22Rv1 (cell line): ENCODE data around the gene PDSS1.

Experiments used
- CTCF ChIP-seq: fragments of 450-650 bp; IDR thresholded peaks from 2 replicates; pipeline ENCODE4 v1.5.1; 2017; ENCODE audit warnings: mild to moderate bottlenecking
- ZFX ChIP-seq: fragments of 450-650 bp; IDR thresholded peaks from 2 replicates; pipeline ENCODE4 v1.6.1; 2017; ENCODE audit warnings: antibody characterized with exemption, borderline replicate concordance

GRCh38 chr10:26738301-26738911, 40.9 kb downstream of the PDSS1 start:
- TF ChIP-seq CTCF (no peak), ZFX (no peak)
